ENCODE measurements around the gene DHX35. TPM values are rescaled to one million over a fixed set of nuclear protein-coding genes. Genes with fewer than 3 reads are reported as not detected.

DHX35 gene
- total and polyA plus RNA-seq, 2 experiments from 2014 or later: 8.3 to 25.9 TPM

DNA sequence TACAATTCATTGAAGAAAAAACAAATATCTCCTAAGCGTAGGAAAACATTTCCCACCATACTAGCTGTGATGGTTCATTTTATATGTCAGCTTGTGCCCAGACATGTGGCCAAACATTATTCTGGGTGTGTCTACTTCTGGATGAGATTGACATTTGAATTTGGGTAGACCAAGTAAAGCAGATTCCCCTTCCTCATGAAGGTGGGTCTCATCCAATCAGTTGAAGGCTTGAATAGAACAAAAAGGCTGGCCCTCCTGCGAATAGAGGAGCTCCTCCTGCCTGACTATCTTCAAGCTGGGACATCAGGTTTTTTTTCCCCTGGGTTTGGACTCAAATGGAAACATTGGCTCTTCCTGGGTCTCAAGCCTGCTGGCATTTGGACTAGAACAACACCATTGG lies 113.6 kb downstream of the DHX35 start (continued):
- no peak for TF ChIP-seq CREB1 (CRISPR knock-in tag; IDR thresholded peaks at IDR 0.05; ENCODE audit: low read depth)
- TF ChIP-seq ZNF331 (CRISPR knock-in tag; IDR thresholded peaks at IDR 0.05; ENCODE audit: low read depth): no peak
- TF ChIP-seq EZH2phosphoT487 (IDR thresholded peaks at IDR 0.05; ENCODE audit: unreplicated experiment): no peak
- no peak for TF ChIP-seq STAT1 (IDR thresholded peaks at IDR 0.05; ENCODE audit: unreplicated experiment)

- peaks cover 2% of the 10 kb centered on the region; the same call in 1 of the 3 replicates for H3K4me1 Mint-ChIP-seq
- no peaks in the 10 kb centered on the region for H3K36me3 ChIP-seq (ENCODE audit: insufficient read depth)
- no peak overlapping the region for H3K27ac Mint-ChIP-seq
- TF ChIP-seq EZH2phosphoT487 (IDR thresholded peaks at IDR 0.05; ENCODE audit: unreplicated experiment): no peak
- no peak for TF ChIP-seq NANOG (IDR thresholded peaks at IDR 0.05; ENCODE audit: borderline replicate concordance)
- TF ChIP-seq JUNB (IDR thresholded peaks at IDR 0.05; ENCODE audit: unreplicated experiment): no peak
- TF ChIP-seq, protein P1, sequence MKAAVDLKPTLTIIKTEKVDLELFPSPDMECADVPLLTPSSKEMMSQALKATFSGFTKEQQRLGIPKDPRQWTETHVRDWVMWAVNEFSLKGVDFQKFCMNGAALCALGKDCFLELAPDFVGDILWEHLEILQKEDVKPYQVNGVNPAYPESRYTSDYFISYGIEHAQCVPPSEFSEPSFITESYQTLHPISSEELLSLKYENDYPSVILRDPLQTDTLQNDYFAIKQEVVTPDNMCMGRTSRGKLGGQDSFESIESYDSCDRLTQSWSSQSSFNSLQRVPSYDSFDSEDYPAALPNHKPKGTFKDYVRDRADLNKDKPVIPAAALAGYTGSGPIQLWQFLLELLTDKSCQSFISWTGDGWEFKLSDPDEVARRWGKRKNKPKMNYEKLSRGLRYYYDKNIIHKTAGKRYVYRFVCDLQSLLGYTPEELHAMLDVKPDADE (IDR thresholded peaks at IDR 0.05): no peak
- TF ChIP-seq, protein P2, sequence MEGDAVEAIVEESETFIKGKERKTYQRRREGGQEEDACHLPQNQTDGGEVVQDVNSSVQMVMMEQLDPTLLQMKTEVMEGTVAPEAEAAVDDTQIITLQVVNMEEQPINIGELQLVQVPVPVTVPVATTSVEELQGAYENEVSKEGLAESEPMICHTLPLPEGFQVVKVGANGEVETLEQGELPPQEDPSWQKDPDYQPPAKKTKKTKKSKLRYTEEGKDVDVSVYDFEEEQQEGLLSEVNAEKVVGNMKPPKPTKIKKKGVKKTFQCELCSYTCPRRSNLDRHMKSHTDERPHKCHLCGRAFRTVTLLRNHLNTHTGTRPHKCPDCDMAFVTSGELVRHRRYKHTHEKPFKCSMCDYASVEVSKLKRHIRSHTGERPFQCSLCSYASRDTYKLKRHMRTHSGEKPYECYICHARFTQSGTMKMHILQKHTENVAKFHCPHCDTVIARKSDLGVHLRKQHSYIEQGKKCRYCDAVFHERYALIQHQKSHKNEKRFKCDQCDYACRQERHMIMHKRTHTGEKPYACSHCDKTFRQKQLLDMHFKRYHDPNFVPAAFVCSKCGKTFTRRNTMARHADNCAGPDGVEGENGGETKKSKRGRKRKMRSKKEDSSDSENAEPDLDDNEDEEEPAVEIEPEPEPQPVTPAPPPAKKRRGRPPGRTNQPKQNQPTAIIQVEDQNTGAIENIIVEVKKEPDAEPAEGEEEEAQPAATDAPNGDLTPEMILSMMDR (conservative IDR thresholded peaks at IDR 0.05; ENCODE audit: low read depth in 2 of 2): no peak
- no peak for TF ChIP-seq EZH2 (IDR thresholded peaks at IDR 0.05; ENCODE audit: low read depth, unreplicated experiment)
- TF ChIP-seq POLR2AphosphoS5 (IDR thresholded peaks at IDR 0.05; ENCODE audit: low read depth): no peak
- TF ChIP-seq, protein P3, sequence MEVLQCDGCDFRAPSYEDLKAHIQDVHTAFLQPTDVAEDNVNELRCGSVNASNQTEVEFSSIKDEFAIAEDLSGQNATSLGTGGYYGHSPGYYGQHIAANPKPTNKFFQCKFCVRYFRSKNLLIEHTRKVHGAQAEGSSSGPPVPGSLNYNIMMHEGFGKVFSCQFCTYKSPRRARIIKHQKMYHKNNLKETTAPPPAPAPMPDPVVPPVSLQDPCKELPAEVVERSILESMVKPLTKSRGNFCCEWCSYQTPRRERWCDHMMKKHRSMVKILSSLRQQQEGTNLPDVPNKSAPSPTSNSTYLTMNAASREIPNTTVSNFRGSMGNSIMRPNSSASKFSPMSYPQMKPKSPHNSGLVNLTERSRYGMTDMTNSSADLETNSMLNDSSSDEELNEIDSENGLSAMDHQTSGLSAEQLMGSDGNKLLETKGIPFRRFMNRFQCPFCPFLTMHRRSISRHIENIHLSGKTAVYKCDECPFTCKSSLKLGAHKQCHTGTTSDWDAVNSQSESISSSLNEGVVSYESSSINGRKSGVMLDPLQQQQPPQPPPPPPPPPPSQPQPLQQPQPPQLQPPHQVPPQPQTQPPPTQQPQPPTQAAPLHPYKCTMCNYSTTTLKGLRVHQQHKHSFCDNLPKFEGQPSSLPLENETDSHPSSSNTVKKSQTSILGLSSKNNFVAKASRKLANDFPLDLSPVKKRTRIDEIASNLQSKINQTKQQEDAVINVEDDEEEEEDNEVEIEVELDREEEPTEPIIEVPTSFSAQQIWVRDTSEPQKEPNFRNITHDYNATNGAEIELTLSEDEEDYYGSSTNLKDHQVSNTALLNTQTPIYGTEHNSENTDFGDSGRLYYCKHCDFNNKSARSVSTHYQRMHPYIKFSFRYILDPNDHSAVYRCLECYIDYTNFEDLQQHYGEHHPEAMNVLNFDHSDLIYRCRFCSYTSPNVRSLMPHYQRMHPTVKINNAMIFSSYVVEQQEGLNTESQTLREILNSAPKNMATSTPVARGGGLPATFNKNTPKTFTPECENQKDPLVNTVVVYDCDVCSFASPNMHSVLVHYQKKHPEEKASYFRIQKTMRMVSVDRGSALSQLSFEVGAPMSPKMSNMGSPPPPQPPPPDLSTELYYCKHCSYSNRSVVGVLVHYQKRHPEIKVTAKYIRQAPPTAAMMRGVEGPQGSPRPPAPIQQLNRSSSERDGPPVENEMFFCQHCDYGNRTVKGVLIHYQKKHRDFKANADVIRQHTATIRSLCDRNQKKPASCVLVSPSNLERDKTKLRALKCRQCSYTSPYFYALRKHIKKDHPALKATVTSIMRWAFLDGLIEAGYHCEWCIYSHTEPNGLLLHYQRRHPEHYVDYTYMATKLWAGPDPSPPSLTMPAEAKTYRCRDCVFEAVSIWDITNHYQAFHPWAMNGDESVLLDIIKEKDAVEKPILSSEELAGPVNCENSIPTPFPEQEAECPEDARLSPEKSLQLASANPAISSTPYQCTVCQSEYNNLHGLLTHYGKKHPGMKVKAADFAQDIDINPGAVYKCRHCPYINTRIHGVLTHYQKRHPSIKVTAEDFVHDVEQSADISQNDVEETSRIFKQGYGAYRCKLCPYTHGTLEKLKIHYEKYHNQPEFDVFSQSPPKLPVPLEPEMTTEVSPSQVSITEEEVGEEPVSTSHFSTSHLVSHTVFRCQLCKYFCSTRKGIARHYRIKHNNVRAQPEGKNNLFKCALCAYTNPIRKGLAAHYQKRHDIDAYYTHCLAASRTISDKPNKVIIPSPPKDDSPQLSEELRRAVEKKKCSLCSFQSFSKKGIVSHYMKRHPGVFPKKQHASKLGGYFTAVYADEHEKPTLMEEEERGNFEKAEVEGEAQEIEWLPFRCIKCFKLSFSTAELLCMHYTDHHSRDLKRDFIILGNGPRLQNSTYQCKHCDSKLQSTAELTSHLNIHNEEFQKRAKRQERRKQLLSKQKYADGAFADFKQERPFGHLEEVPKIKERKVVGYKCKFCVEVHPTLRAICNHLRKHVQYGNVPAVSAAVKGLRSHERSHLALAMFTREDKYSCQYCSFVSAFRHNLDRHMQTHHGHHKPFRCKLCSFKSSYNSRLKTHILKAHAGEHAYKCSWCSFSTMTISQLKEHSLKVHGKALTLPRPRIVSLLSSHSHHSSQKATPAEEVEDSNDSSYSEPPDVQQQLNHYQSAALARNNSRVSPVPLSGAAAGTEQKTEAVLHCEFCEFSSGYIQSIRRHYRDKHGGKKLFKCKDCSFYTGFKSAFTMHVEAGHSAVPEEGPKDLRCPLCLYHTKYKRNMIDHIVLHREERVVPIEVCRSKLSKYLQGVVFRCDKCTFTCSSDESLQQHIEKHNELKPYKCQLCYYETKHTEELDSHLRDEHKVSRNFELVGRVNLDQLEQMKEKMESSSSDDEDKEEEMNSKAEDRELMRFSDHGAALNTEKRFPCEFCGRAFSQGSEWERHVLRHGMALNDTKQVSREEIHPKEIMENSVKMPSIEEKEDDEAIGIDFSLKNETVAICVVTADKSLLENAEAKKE (CRISPR knock-in tag; IDR thresholded peaks at IDR 0.05): no peak
- TF ChIP-seq ZNF331 (CRISPR knock-in tag; IDR thresholded peaks at IDR 0.05; ENCODE audit: low read depth): no peak
- TF ChIP-seq STAT1 (IDR thresholded peaks at IDR 0.05; ENCODE audit: unreplicated experiment): no peak
- TF ChIP-seq CREB1 (CRISPR knock-in tag; IDR thresholded peaks at IDR 0.05; ENCODE audit: low read depth): no peak
- TF ChIP-seq REST (IDR thresholded peaks at IDR 0.05; ENCODE audit: unreplicated experiment): no peak
- TF ChIP-seq ZNF114 (CRISPR knock-in tag; IDR thresholded peaks at IDR 0.05): no peak
- H3K36me3 Mint-ChIP-seq (ENCODE audit: low read depth): no peaks in the 10 kb centered on the region
- no peak overlapping the region for H3K4me3 ChIP-seq
- H3K9me2 ChIP-seq (ENCODE audit: insufficient read depth): no peaks in the 10 kb centered on the region
- H3K4me1 ChIP-seq (ENCODE audit: insufficient read depth): no peaks in the 10 kb centered on the region
- peaks cover 3% of the 10 kb centered on the region for H3K27me3 Mint-ChIP-seq (ENCODE audit: insufficient read depth, low read depth, poor library complexity)
- H3K4me3 Mint-ChIP-seq: no peak overlapping the region
- no peak for ATAC-seq
- H2AFZ ChIP-seq: no peak overlapping the region
- H3K79me2 ChIP-seq (replicated peaks; ENCODE audit: insufficient read depth): no peaks in the 10 kb centered on the region
- H3F3A ChIP-seq (replicated peaks; ENCODE audit: low read depth): no peaks in the 10 kb centered on the region
- no peaks in the 10 kb centered on the region for H3K27me3 ChIP-seq (ENCODE audit: insufficient read depth)
- no peak overlapping the region for H3K27ac ChIP-seq (ENCODE audit: low read depth)
- no peaks in the 10 kb centered on the region for H3K9me3 Mint-ChIP-seq
- H4K20me1 ChIP-seq (replicated peaks; ENCODE audit: insufficient read depth): no peaks in the 10 kb centered on the region
- no peak overlapping the region for H3K4me2 ChIP-seq
- DNase-seq (ENCODE audit: low spot score): no peak
These were observed 114.8 kb downstream of the DHX35 start for GRCh38 chr20:39076958-39077357.
